SJSA1 (cell line): Measurements from ENCODE around the gene PDZRN4. TPM values are rescaled to one million over a fixed set of nuclear protein-coding genes. Genes with fewer than 3 reads are reported as not detected.
"Not testable (repeated sequence)": the region's sequence is repeated elsewhere in the genome, so short reads cannot be mapped to it uniquely, and the experiment has no call there.

Experiments used
- DNase-seq, 2 experiments: peaks; one replicate each; pipeline ENCODE4 v3.0.0-alpha.2; 2015 to 2020; ENCODE audit warnings: low spot score in 2 of 2, low read depth in 1 of 2
- H3K27ac ChIP-seq: fragments of 250-450 bp; sonication (Bioruptor Pico); 2 replicates; pipeline ENCODE4 v1.5.1; 2020; ENCODE audit warnings: mild to moderate bottlenecking, moderate library complexity
- H3K27me3 ChIP-seq: fragments of 250-450 bp; sonication (Bioruptor Pico); replicated peaks from 2 replicates; pipeline ENCODE4 v1.5.1; 2020; ENCODE audit warnings: mild to moderate bottlenecking, moderate library complexity
- H3K36me3 ChIP-seq: fragments of 250-450 bp; sonication (Bioruptor Pico); 2 replicates; pipeline ENCODE4 v1.5.1; 2020; ENCODE audit warnings: mild to moderate bottlenecking
- H3K4me1 ChIP-seq: fragments of 250-450 bp; sonication (Bioruptor Pico); replicated peaks from 2 replicates; pipeline ENCODE4 v1.6.1; 2021; ENCODE audit warnings: mild to moderate bottlenecking
- H3K4me3 ChIP-seq: fragments of 250-450 bp; sonication (Bioruptor Pico); 2 replicates; pipeline ENCODE4 v1.5.1; 2020; ENCODE audit warnings: mild to moderate bottlenecking
- H3K9me3 ChIP-seq: fragments of 250-450 bp; sonication (Bioruptor Pico); replicated peaks from 2 replicates; pipeline ENCODE4 v1.5.1; 2020; ENCODE audit warnings: mild to moderate bottlenecking
- total RNA-seq: library from RNA; depleted of rRNA; stranded (reverse); fragments of >200 nt; shearing (Covaris generic); gene quantifications from 2 replicates; pipeline ENCODE4 v1.2.3, GENCODE V29; 2014

Gene PDZRN4
- total RNA-seq, 1 experiment from 2014 or later: not detected

GRCh38 chr12:41545761-41546160 is 357.6 kb downstream of the PDZRN4 start:
- H3K36me3 ChIP-seq: no peaks in the 10 kb centered on the region
- H3K4me1 ChIP-seq: no peaks in the 10 kb centered on the region
- no peaks in the 10 kb centered on the region for H3K9me3 ChIP-seq
- H3K27ac ChIP-seq: no peak overlapping the region
- 0 out of 2 replicates have a peak, but pooled peaks cover 3% of the 10 kb centered on the region for H3K27me3 ChIP-seq
- DNase-seq: no peak
- no peak overlapping the region for H3K4me3 ChIP-seq

GRCh38 chr12:41547071-41547470 is 359.0 kb downstream of the PDZRN4 start:
- not testable (repeated sequence) for DNase-seq, H3K27ac ChIP-seq, H3K4me1 ChIP-seq, H3K36me3 ChIP-seq, H3K27me3 ChIP-seq, H3K9me3 ChIP-seq, H3K4me3 ChIP-seq

- H3K27ac ChIP-seq: no peak overlapping the region
Measured at GRCh38 chr12:41548926-41549325, 360.8 kb downstream of the PDZRN4 start.

GRCh38 chr12:41552588-41552987 is 364.5 kb downstream of the PDZRN4 start:
- Histone ChIP-seq H3K27me3 (0 out of 2 replicates have a peak, but pooled peaks cover 2% of the 10 kb centered on the region), H3K4me1 (no peaks in the 10 kb centered on the region), H3K9me3 (no peaks in the 10 kb centered on the region), H3K36me3 (no peaks in the 10 kb centered on the region), H3K27ac (no peak overlapping the region), H3K4me3 (no peak overlapping the region)
- DNase-seq: no peak

More at GRCh38 chr12:41548926-41549325, 360.8 kb downstream of the PDZRN4 start:
- Histone ChIP-seq H3K4me3 (no peak overlapping the region), H3K4me1 (no peaks in the 10 kb centered on the region), H3K9me3 (no peaks in the 10 kb centered on the region), H3K27me3 (0 out of 2 replicates have a peak, but pooled peaks cover 2% of the 10 kb centered on the region), H3K36me3 (no peaks in the 10 kb centered on the region)
- DNase-seq: no peak

GRCh38 chr12:41556176-41556575 is 368.1 kb downstream of the PDZRN4 start:
- Histone ChIP-seq H3K4me3 (no peak overlapping the region), H3K4me1 (no peaks in the 10 kb centered on the region), H3K9me3 (no peaks in the 10 kb centered on the region), H3K36me3 (no peaks in the 10 kb centered on the region), H3K27me3 (0 out of 2 replicates have a peak, but pooled peaks cover 2% of the 10 kb centered on the region), H3K27ac (no peak overlapping the region)
- no peak for DNase-seq

- Histone ChIP-seq H3K4me1 (no peaks in the 10 kb centered on the region), H3K27ac (no peak overlapping the region), H3K4me3 (no peak overlapping the region), H3K27me3 (no peaks in the 10 kb centered on the region), H3K9me3 (no peaks in the 10 kb centered on the region), H3K36me3 (no peaks in the 10 kb centered on the region)
- DNase-seq: no peak
Measured at GRCh38 chr12:41557344-41557743, 369.2 kb downstream of the PDZRN4 start.

GRCh38 chr12:41558671-41559070 is 370.6 kb downstream of the PDZRN4 start:
- no peak for DNase-seq
- no peak overlapping the region for H3K4me3 ChIP-seq
- H3K27ac ChIP-seq: no peak overlapping the region
- no peaks in the 10 kb centered on the region for H3K36me3 ChIP-seq
- no peaks in the 10 kb centered on the region for H3K4me1 ChIP-seq
- no peaks in the 10 kb centered on the region for H3K27me3 ChIP-seq
- H3K9me3 ChIP-seq: no peaks in the 10 kb centered on the region

GRCh38 chr12:41563051-41563450 is 374.9 kb downstream of the PDZRN4 start:
- no peak for DNase-seq
- H3K27ac ChIP-seq: no peak overlapping the region

GRCh38 chr12:41564816-41565215 is 376.7 kb downstream of the PDZRN4 start:
- no peaks in the 10 kb centered on the region for H3K9me3 ChIP-seq
- no peak overlapping the region for H3K27ac ChIP-seq
- no peak for DNase-seq
- no peaks in the 10 kb centered on the region for H3K36me3 ChIP-seq
- no peak overlapping the region for H3K4me3 ChIP-seq
- no peaks in the 10 kb centered on the region for H3K27me3 ChIP-seq
- no peaks in the 10 kb centered on the region for H3K4me1 ChIP-seq

More at GRCh38 chr12:41563051-41563450, 374.9 kb downstream of the PDZRN4 start:
- Histone ChIP-seq H3K27me3 (no peaks in the 10 kb centered on the region), H3K4me1 (no peaks in the 10 kb centered on the region), H3K9me3 (no peaks in the 10 kb centered on the region), H3K4me3 (no peak overlapping the region), H3K36me3 (no peaks in the 10 kb centered on the region)

- Histone ChIP-seq H3K27me3 (no peaks in the 10 kb centered on the region), H3K4me3 (no peak overlapping the region), H3K4me1 (no peaks in the 10 kb centered on the region), H3K27ac (no peak overlapping the region), H3K9me3 (no peaks in the 10 kb centered on the region), H3K36me3 (no peaks in the 10 kb centered on the region)
- no peak for DNase-seq
Measured at GRCh38 chr12:41566703-41567102, 378.6 kb downstream of the PDZRN4 start.

GRCh38 chr12:41573445-41573844 is 385.3 kb downstream of the PDZRN4 start:
- Histone ChIP-seq H3K9me3 (no peaks in the 10 kb centered on the region), H3K4me1 (no peaks in the 10 kb centered on the region), H3K4me3 (no peak overlapping the region), H3K36me3 (no peaks in the 10 kb centered on the region), H3K27ac (no peak overlapping the region), H3K27me3 (no peaks in the 10 kb centered on the region)
- no peak for DNase-seq

GRCh38 chr12:41576925-41577324 is 388.8 kb downstream of the PDZRN4 start:
- DNase-seq: no peak
- Histone ChIP-seq H3K4me1 (no peaks in the 10 kb centered on the region), H3K27ac (no peak overlapping the region), H3K36me3 (no peaks in the 10 kb centered on the region), H3K27me3 (no peaks in the 10 kb centered on the region), H3K4me3 (no peak overlapping the region), H3K9me3 (no peaks in the 10 kb centered on the region)

GRCh38 chr12:41577995-41578394 is 389.9 kb downstream of the PDZRN4 start:
- H3K36me3 ChIP-seq: no peaks in the 10 kb centered on the region
- no peaks in the 10 kb centered on the region for H3K27me3 ChIP-seq
- H3K9me3 ChIP-seq: no peaks in the 10 kb centered on the region
- H3K4me1 ChIP-seq: no peaks in the 10 kb centered on the region
- no peak overlapping the region for H3K27ac ChIP-seq
- H3K4me3 ChIP-seq: no peak overlapping the region
- DNase-seq: no peak

- H3K4me1 ChIP-seq: no peaks in the 10 kb centered on the region
- H3K27me3 ChIP-seq: no peaks in the 10 kb centered on the region; the same call in 1 of the 2 replicates
- no peak overlapping the region for H3K4me3 ChIP-seq
- H3K27ac ChIP-seq: no peak overlapping the region
- no peak for DNase-seq
- H3K9me3 ChIP-seq: no peaks in the 10 kb centered on the region
- no peaks in the 10 kb centered on the region for H3K36me3 ChIP-seq
Measured at GRCh38 chr12:41585784-41586183, 397.7 kb downstream of the PDZRN4 start.

GRCh38 chr12:41587574-41587973 is 399.5 kb downstream of the PDZRN4 start:
- no peaks in the 10 kb centered on the region for H3K36me3 ChIP-seq
- H3K27me3 ChIP-seq: no peaks in the 10 kb centered on the region; the same call in 1 of the 2 replicates
- no peak for DNase-seq
- H3K4me1 ChIP-seq: no peaks in the 10 kb centered on the region
- no peak overlapping the region for H3K4me3 ChIP-seq
- H3K27ac ChIP-seq: no peak overlapping the region
- H3K9me3 ChIP-seq: no peaks in the 10 kb centered on the region
